GM11168 (cell line): ENCODE results near the gene AACS.
"Not testable (repeated sequence)": the region's sequence is repeated elsewhere in the genome, so short reads cannot be mapped to it uniquely, and the experiment has no call there.

Experiments used
- in situ Hi-C: fragments of 300-500 bp; cut with MboI; formaldehyde crosslinking; loops from one replicate; pipeline ENCODE4 v1.12.0; 2022; ENCODE audit warnings: low sequenced_read_pairs; ENCODE audit not compliant: unreplicated experiment

The AACS gene

GRCh38 chr12:125065021-125065918 lies at the start of gene AACS:
TSS of gene AACS (plus strand) at chr12:125065435. CDS start at chr12:125065585, 150 bp downstream.
- in situ Hi-C loops: no loop called here

- in situ Hi-C loops: no loop called here
Observed at GRCh38 chr12:125015680-125016310, 49.4 kb upstream of the AACS start.

GRCh38 chr12:125017801-125018200 lies 47.4 kb upstream of the AACS start:
- in situ Hi-C loops: no loop called here

GRCh38 chr12:125018356-125018755 lies 46.9 kb upstream of the AACS start:
- in situ Hi-C loops: no loop called here

GRCh38 chr12:125021096-125021495 lies 44.1 kb upstream of the AACS start:
- in situ Hi-C loops: no loop called here

GRCh38 chr12:125021771-125022170 lies 43.5 kb upstream of the AACS start:
- in situ Hi-C loops: no loop called here

- in situ Hi-C loops: no loop called here
Observed at GRCh38 chr12:125023065-125023464, 42.2 kb upstream of the AACS start.

- in situ Hi-C loops: no loop called here
Observed at GRCh38 chr12:125024949-125025563, 40.2 kb upstream of the AACS start.

- in situ Hi-C loops: no loop called here
Observed at GRCh38 chr12:125025606-125026235, 39.5 kb upstream of the AACS start.

- in situ Hi-C loops: no loop called here
Observed at GRCh38 chr12:125028106-125028505, 37.1 kb upstream of the AACS start.

- in situ Hi-C loops: no loop called here
Observed at GRCh38 chr12:125029761-125030358, 35.4 kb upstream of the AACS start.

GRCh38 chr12:125031471-125031870 lies 33.8 kb upstream of the AACS start:
- in situ Hi-C loops: not testable (repeated sequence)

- in situ Hi-C loops: no loop called here
Observed at GRCh38 chr12:125032466-125033152, 32.6 kb upstream of the AACS start.

- in situ Hi-C loops: no loop called here
Observed at GRCh38 chr12:125033288-125033687, 31.9 kb upstream of the AACS start.

GRCh38 chr12:125038976-125039625 lies 26.1 kb upstream of the AACS start:
- in situ Hi-C loops: no loop called here

- in situ Hi-C loops: no loop called here
Observed at GRCh38 chr12:125049093-125049458, 16.2 kb upstream of the AACS start.

- in situ Hi-C loops: no loop called here
Observed at GRCh38 chr12:125050446-125050845, 14.8 kb upstream of the AACS start.

GRCh38 chr12:125050868-125051267 lies 14.4 kb upstream of the AACS start:
- in situ Hi-C loops: no loop called here

- in situ Hi-C loops: no loop called here
Observed at GRCh38 chr12:125053821-125054220, 11.4 kb upstream of the AACS start.
